Parathyroid adenoma (tissue), 2 donors: ENCODE measurements around the gene TWIST2.

Experiments
- H2AFZ ChIP-seq: fragments of 300-600 bp; sonication (generic); one replicate; pipeline ENCODE4 v1.7.0; 2017; ENCODE audit warnings: antibody characterized with exemption, mild to moderate bottlenecking
- H3K27ac ChIP-seq: fragments of 300-600 bp; sonication (generic); one replicate; pipeline ENCODE4 v1.7.0; 2017
- H3K27me3 ChIP-seq: fragments of 300-600 bp; sonication (generic); one replicate; pipeline ENCODE4 v1.7.0; 2017; ENCODE audit warnings: low read length; ENCODE audit not compliant: control insufficient read depth, insufficient read depth
- H3K36me3 ChIP-seq: fragments of 300-600 bp; sonication (generic); one replicate; pipeline ENCODE4 v1.7.0; 2017; ENCODE audit warnings: low read length; ENCODE audit not compliant: control insufficient read depth, insufficient read depth
- H3K4me1 ChIP-seq: fragments of 300-600 bp; sonication (generic); one replicate; pipeline ENCODE4 v1.7.0; 2017; ENCODE audit warnings: control low read depth
- H3K4me2 ChIP-seq: fragments of 300-600 bp; sonication (generic); one replicate; pipeline ENCODE4 v1.7.0; 2017; ENCODE audit warnings: low read length
- H3K4me3 ChIP-seq: fragments of 300-600 bp; sonication (generic); one replicate; pipeline ENCODE4 v1.7.0; 2017; ENCODE audit warnings: low read depth, low read length
- H3K79me2 ChIP-seq: fragments of 300-600 bp; sonication (generic); one replicate; pipeline ENCODE4 v1.7.0; 2017; ENCODE audit warnings: control low read depth
- H3K9ac ChIP-seq: fragments of 300-600 bp; sonication (generic); one replicate; pipeline ENCODE4 v1.7.0; 2017; ENCODE audit warnings: mild to moderate bottlenecking
- H3K9me3 ChIP-seq: fragments of 300-600 bp; sonication (generic); one replicate; pipeline ENCODE4 v1.7.0; 2017; ENCODE audit warnings: low read length; ENCODE audit not compliant: control insufficient read depth
- CTCF ChIP-seq: fragments of 300-600 bp; sonication (generic); IDR thresholded peaks from one replicate; pipeline ENCODE4 v1.7.0; 2017; ENCODE audit warnings: antibody characterized with exemption, mild to moderate bottlenecking
- donor health status: primary hyperparathyroidism.

TWIST2 gene

GRCh38 chr2:238927746-238928519, 80.0 kb downstream of the TWIST2 start:
- no peaks in the 10 kb centered on the region for H3K36me3 ChIP-seq
- no peaks in the 10 kb centered on the region for H3K4me1 ChIP-seq
- H3K9ac ChIP-seq, result no peak overlapping the region
- no peaks in the 10 kb centered on the region for H3K79me2 ChIP-seq
- no peaks in the 10 kb centered on the region for H3K27me3 ChIP-seq
- H3K27ac ChIP-seq, result no peak overlapping the region
- no peak overlapping the region for H2AFZ ChIP-seq
- no peaks in the 10 kb centered on the region for H3K9me3 ChIP-seq
- no peak for TF ChIP-seq CTCF
- no peak overlapping the region for H3K4me3 ChIP-seq
- H3K4me2 ChIP-seq, result no peak overlapping the region

- no peak overlapping the region for H3K27ac ChIP-seq
- no peak overlapping the region for H3K9ac ChIP-seq
- no peaks in the 10 kb centered on the region for H3K9me3 ChIP-seq
- no peak for TF ChIP-seq CTCF
- no peaks in the 10 kb centered on the region for H3K4me1 ChIP-seq
- no peak overlapping the region for H2AFZ ChIP-seq
- H3K4me2 ChIP-seq, result no peak overlapping the region
- no peaks in the 10 kb centered on the region for H3K27me3 ChIP-seq
- H3K36me3 ChIP-seq, result no peaks in the 10 kb centered on the region
- no peak overlapping the region for H3K4me3 ChIP-seq
- no peaks in the 10 kb centered on the region for H3K79me2 ChIP-seq
Measured at GRCh38 chr2:238928520-238929241, 80.8 kb downstream of the TWIST2 start.

- Histone ChIP-seq H3K27ac (no peak overlapping the region), H3K9ac (no peak overlapping the region)
Measured at GRCh38 chr2:238929242-238930081, 81.6 kb downstream of the TWIST2 start.

GRCh38 chr2:238930216-238930615, 82.3 kb downstream of the TWIST2 start:
- Histone ChIP-seq H3K4me2 (no peak overlapping the region), H2AFZ (no peak overlapping the region), H3K4me3 (no peak overlapping the region), H3K9me3 (no peaks in the 10 kb centered on the region), H3K9ac (no peak overlapping the region), H3K27ac (no peak overlapping the region), H3K27me3 (no peaks in the 10 kb centered on the region), H3K4me1 (no peaks in the 10 kb centered on the region), H3K79me2 (no peaks in the 10 kb centered on the region), H3K36me3 (no peaks in the 10 kb centered on the region)
- TF ChIP-seq CTCF, result no peak

More at GRCh38 chr2:238929242-238930081, 81.6 kb downstream of the TWIST2 start:
- TF ChIP-seq CTCF, result no peak
- H3K4me1 ChIP-seq, result no peaks in the 10 kb centered on the region
- no peaks in the 10 kb centered on the region for H3K27me3 ChIP-seq
- H2AFZ ChIP-seq, result no peak overlapping the region
- H3K4me3 ChIP-seq, result no peak overlapping the region
- H3K79me2 ChIP-seq, result no peaks in the 10 kb centered on the region
- no peak overlapping the region for H3K4me2 ChIP-seq
- no peaks in the 10 kb centered on the region for H3K36me3 ChIP-seq
- no peaks in the 10 kb centered on the region for H3K9me3 ChIP-seq
